Thyroid gland (tissue), 4 donors: ENCODE results near the gene NFATC2.

Source experiments
- POLR2A ChIP-seq, 2 donors: fragments of 450-650 bp; IDR thresholded peaks; one replicate each; pipeline ENCODE4 v1.6.1; 2017; ENCODE audit warnings: antibody characterized with exemption in 2 of 2, mild to moderate bottlenecking in 2 of 2, moderate library complexity in 1 of 2
- TF ChIP-seq, protein P1 (sequence below), 6 experiments: fragments of 200-600 bp in 3 of 6; fragments of 450-650 bp in 3 of 6; sonication (generic) in 3 of 6; IDR thresholded peaks; one replicate each; pipeline ENCODE4 v1.5.1; 2016 to 2019; ENCODE audit warnings: antibody characterized with exemption in 6 of 6, mild to moderate bottlenecking in 2 of 6, inconsistent platforms in 1 of 6, moderate library complexity in 1 of 6

DNA sequence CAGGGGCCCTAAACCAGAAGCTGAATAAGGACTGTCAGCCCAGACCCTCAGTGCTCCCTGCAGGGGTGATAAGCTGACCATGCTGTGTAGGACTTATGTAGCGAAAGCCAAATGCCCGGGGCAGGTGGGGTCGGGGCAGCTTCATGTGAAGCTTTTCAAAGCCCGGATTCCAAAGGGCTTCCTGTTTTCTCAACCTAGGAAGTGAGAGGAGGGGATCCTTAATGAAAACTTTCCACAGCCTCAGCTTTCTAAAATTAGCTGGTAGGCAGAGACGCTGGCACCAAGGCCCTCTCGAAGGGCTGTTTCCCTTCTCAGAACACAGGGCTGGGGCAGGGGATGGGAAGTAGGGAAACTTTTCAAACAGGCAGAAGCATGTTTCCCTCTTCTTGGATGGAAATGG, 148.9 kb downstream of the NFATC2 start:
- TF ChIP-seq, protein P1, sequence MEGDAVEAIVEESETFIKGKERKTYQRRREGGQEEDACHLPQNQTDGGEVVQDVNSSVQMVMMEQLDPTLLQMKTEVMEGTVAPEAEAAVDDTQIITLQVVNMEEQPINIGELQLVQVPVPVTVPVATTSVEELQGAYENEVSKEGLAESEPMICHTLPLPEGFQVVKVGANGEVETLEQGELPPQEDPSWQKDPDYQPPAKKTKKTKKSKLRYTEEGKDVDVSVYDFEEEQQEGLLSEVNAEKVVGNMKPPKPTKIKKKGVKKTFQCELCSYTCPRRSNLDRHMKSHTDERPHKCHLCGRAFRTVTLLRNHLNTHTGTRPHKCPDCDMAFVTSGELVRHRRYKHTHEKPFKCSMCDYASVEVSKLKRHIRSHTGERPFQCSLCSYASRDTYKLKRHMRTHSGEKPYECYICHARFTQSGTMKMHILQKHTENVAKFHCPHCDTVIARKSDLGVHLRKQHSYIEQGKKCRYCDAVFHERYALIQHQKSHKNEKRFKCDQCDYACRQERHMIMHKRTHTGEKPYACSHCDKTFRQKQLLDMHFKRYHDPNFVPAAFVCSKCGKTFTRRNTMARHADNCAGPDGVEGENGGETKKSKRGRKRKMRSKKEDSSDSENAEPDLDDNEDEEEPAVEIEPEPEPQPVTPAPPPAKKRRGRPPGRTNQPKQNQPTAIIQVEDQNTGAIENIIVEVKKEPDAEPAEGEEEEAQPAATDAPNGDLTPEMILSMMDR (IDR thresholded peaks at IDR 0.05) = no peak
- no peak for TF ChIP-seq POLR2A (IDR thresholded peaks at IDR 0.05)
